ENCODE data around the gene SCN2B. TPM values are rescaled to one million over a fixed set of nuclear protein-coding genes. Genes with fewer than 3 reads are reported as not detected.

The SCN2B gene
- total RNA-seq, 4 donors from 2014 or later = 0.14 to 0.37 TPM; not detected in 2

DNA sequence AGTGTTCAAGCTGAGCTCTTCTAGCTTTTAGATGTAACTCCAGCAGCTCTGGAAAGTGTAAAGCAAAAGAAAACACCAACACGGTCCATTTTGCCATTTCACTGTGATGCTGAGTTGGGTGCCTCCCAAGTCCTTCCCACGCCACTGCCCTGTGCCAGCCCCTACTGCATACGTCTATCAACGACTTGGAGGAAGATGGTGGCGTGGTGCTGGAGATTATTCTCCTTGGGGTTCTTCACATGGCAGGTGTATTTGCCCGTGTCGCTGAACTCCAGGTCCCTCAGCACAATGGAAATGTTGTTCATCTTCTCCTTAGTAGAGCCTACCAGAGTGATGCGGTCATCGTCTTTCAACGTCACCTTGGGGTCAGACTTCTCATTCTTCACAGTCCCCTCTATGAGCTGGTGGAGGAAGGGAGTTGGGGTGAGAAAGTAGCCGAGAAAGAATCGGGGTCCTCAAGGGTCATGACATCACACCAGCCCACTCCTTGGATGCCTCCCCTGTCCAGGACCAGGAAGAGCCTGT is 32.7 kb downstream of the SCN2B start:
- Histone ChIP-seq H3K4me3 (no peak overlapping the region), H3K27ac (no peak overlapping the region), H3K9me3 (no peaks in the 10 kb centered on the region), H3K36me3 (no peaks in the 10 kb centered on the region), H3K4me1 (peaks cover 0 to 8% (median 7%) of the 10 kb centered on the region in 4 donors), H3K27me3 (peaks cover 74% of the 10 kb centered on the region)
- no peak for TF ChIP-seq POLR2AphosphoS5 (IDR thresholded peaks at IDR 0.05)
- TF ChIP-seq POLR2A (IDR thresholded peaks at IDR 0.05) = no peak
- in situ Hi-C loops (cut with MboI; ENCODE audit: low pct_ligation_motif_present in 1 of 4, low pct_unique_long_range_greater_than_20kb in 1 of 4, low sequenced_read_pairs in 3 of 4) (loop anchor here in 2 of 4 donors (10.0 to 25.0 kb wide), 2 partner anchors 211 to 344 kb away; partner anchors contain the start of gene UBE4A (in 1 of the 2)), intact Hi-C loops (cut with DNase I; ENCODE audit: low total_unique reads) (loop anchor here (2.0 kb wide), 1 partner anchor 27 kb away; no protein-coding TSS in a partner anchor)
- WGBS, 2 donors (ENCODE audit: low coverage in 1 of 2) = 75 to 100% methylated on average over 1 to 12 of the region's 12 CpGs
- no peak for DNase-seq

DNA sequence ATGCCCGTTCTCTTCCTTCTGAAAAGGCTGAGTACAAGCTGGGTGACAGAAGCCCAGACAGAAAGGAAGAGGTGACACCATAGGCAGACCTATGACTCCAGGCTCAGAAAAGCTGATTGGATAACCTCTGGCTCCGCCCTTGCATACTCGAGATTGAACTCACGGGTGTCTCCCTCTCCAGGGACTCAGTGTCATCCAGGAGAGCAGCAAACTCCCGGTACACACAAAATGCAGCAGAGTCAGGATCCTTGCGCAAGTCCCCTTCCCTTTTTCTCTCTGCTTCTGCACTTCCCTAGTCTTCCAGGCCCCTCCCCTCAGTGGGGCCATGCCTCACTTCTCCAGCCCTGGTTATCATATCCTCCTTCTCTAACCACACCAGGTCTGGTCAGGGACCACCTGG is 33.6 kb downstream of the SCN2B start:
- Histone ChIP-seq H3K27me3 (peaks cover 83% of the 10 kb centered on the region), H3K4me3 (no peak overlapping the region), H3K27ac (no peak overlapping the region), H3K4me1 (peaks cover 0 to 8% (median 7%) of the 10 kb centered on the region in 4 donors), H3K36me3 (no peaks in the 10 kb centered on the region), H3K9me3 (no peaks in the 10 kb centered on the region)
- in situ Hi-C loops (cut with MboI; ENCODE audit: low pct_ligation_motif_present in 1 of 4, low pct_unique_long_range_greater_than_20kb in 1 of 4, low sequenced_read_pairs in 3 of 4) (loop anchor here in 2 of 4 donors (10.0 to 25.0 kb wide), 2 partner anchors 212 to 344 kb away; partner anchors contain the start of gene UBE4A (in 1 of the 2)), intact Hi-C loops (cut with DNase I; ENCODE audit: low total_unique reads) (no loop called here)
- WGBS, 2 donors (ENCODE audit: low coverage in 1 of 2) = 34% methylated on average over 6 of the region's 6 CpGs; no CpG with 5 or more reads in 1 of the 2 donors
- TF ChIP-seq POLR2AphosphoS5 (IDR thresholded peaks at IDR 0.05) (no peak), EP300 (IDR thresholded peaks at IDR 0.05; ENCODE audit: low read depth) (no peak), POLR2A (IDR thresholded peaks at IDR 0.05) (no peak)
- TF ChIP-seq, protein P1, sequence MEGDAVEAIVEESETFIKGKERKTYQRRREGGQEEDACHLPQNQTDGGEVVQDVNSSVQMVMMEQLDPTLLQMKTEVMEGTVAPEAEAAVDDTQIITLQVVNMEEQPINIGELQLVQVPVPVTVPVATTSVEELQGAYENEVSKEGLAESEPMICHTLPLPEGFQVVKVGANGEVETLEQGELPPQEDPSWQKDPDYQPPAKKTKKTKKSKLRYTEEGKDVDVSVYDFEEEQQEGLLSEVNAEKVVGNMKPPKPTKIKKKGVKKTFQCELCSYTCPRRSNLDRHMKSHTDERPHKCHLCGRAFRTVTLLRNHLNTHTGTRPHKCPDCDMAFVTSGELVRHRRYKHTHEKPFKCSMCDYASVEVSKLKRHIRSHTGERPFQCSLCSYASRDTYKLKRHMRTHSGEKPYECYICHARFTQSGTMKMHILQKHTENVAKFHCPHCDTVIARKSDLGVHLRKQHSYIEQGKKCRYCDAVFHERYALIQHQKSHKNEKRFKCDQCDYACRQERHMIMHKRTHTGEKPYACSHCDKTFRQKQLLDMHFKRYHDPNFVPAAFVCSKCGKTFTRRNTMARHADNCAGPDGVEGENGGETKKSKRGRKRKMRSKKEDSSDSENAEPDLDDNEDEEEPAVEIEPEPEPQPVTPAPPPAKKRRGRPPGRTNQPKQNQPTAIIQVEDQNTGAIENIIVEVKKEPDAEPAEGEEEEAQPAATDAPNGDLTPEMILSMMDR (IDR thresholded peaks at IDR 0.05) = no peak
- DNase-seq = peak; percentile 22

DNA sequence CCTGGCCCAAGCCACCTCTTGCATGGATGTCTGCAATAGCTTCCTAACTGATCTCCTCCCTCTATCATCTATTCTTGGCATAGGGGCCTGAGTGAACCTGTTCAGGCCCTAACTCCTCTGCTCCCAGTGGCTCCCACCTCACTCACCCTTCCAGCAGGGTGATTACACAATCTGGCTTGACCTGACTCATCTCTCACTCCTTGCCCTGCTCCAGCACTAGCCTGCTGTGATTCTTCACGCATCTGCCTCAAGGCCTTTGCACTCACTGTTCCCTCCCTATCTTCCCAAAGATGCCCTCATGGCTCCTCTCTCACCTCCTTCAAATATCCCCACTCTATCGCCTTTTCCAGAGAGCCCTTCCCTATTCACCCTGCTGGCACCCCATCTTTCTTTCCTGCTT is 34.4 kb downstream of the SCN2B start:
- intact Hi-C loops (cut with DNase I; ENCODE audit: low total_unique reads) = no loop called here
- H3K36me3 ChIP-seq = no peaks in the 10 kb centered on the region
- TF ChIP-seq POLR2AphosphoS5 (IDR thresholded peaks at IDR 0.05) = no peak
- TF ChIP-seq, protein P1 (IDR thresholded peaks at IDR 0.05) = no peak
- no peak for TF ChIP-seq EP300 (IDR thresholded peaks at IDR 0.05; ENCODE audit: low read depth)
- TF ChIP-seq POLR2A (IDR thresholded peaks at IDR 0.05) = no peak
- DNase-seq = no peak
- in situ Hi-C loops (cut with MboI; ENCODE audit: low pct_ligation_motif_present in 1 of 4, low pct_unique_long_range_greater_than_20kb in 1 of 4, low sequenced_read_pairs in 3 of 4) = loop anchor here in 2 of 4 donors (10.0 to 25.0 kb wide), 2 partner anchors 213 to 345 kb away; partner anchors contain the start of gene UBE4A (in 1 of the 2)
- WGBS, 2 donors (ENCODE audit: low coverage in 1 of 2) = 52 to 73% methylated on average over 2 of the region's 2 CpGs
- H3K27me3 ChIP-seq = peaks cover 89% of the 10 kb centered on the region
- H3K9me3 ChIP-seq = no peaks in the 10 kb centered on the region
- H3K4me3 ChIP-seq = no peak overlapping the region
- H3K4me1 ChIP-seq = peaks cover 0 to 8% (median 7%) of the 10 kb centered on the region in 4 donors
- H3K27ac ChIP-seq = no peak overlapping the region

DNA sequence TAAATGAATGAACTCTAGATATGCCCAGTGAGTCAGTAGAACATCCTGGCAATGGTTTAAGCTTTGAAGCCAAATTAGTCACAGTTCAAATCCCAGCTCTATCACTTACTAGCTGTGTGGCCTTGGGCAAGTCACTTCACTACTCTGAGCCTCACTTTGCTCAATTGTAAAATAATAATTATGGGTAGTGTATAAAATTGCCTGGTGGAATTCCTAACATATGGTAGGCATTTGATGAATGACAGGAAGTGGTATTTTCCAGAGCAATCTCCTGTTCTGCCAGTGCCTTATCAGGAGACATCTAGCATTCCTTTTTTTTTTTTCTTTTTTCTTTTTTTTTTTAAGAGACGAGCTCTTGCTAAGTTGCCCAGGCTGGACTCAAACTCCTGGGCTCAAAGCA is 36.9 kb downstream of the SCN2B start:
- Histone ChIP-seq H3K36me3 (no peaks in the 10 kb centered on the region), H3K4me3 (no peak overlapping the region), H3K9me3 (no peaks in the 10 kb centered on the region), H3K27ac (no peak overlapping the region), H3K27me3 (peaks cover 87% of the 10 kb centered on the region), H3K4me1 (no peaks in the 10 kb centered on the region)
- DNase-seq = no peak
- in situ Hi-C loops (cut with MboI; ENCODE audit: low pct_ligation_motif_present in 1 of 4, low pct_unique_long_range_greater_than_20kb in 1 of 4, low sequenced_read_pairs in 3 of 4) = loop anchor here in 1 of 4 donors (25.0 kb wide), 1 partner anchor 348 kb away; no protein-coding TSS in a partner anchor
- intact Hi-C loops (cut with DNase I; ENCODE audit: low total_unique reads) = no loop called here
- TF ChIP-seq, protein P1 (IDR thresholded peaks at IDR 0.05) = no peak
- TF ChIP-seq POLR2AphosphoS5 (IDR thresholded peaks at IDR 0.05) = no peak
- no peak for TF ChIP-seq EP300 (IDR thresholded peaks at IDR 0.05; ENCODE audit: low read depth)
- TF ChIP-seq POLR2A (IDR thresholded peaks at IDR 0.05) = no peak
- 26 to 40% methylated on average over 1 of the region's 1 CpG for WGBS, 2 donors (ENCODE audit: low coverage in 1 of 2)

Measured in transverse colon (tissue), 4 donors.